Suprapubic skin (tissue), 4 donors: ENCODE results near the gene LUC7L.

Experiments used
- CTCF ChIP-seq, 2 donors: fragments of 200-600 bp in 1 of 2; fragments of 450-650 bp in 1 of 2; sonication (generic) in 1 of 2; IDR thresholded peaks; one replicate each; pipeline ENCODE4 v1.5.1; 2016 to 2019; ENCODE audit warnings: antibody characterized with exemption in 2 of 2, mild to moderate bottlenecking in 1 of 2, moderate library complexity in 1 of 2
- EP300 ChIP-seq: sonication (generic); formaldehyde crosslinking; IDR thresholded peaks from one replicate; pipeline ENCODE4 v1.6.1; 2017; ENCODE audit warnings: antibody characterized with exemption
- POLR2A ChIP-seq, 2 donors: fragments of 450-650 bp; IDR thresholded peaks; one replicate each; pipeline ENCODE4 v1.6.1; 2017; ENCODE audit warnings: antibody characterized with exemption in 2 of 2, mild to moderate bottlenecking in 2 of 2, moderate library complexity in 2 of 2
- POLR2AphosphoS5 ChIP-seq, 3 donors: sonication (generic); formaldehyde crosslinking; IDR thresholded peaks; one replicate each; pipeline ENCODE4 v1.6.1; 2017; ENCODE audit warnings: antibody characterized with exemption in 3 of 3

GRCh38 chr16:272633-273546 lies 43.6 kb upstream of the LUC7L start:
- TF ChIP-seq CTCF (IDR thresholded peaks at IDR 0.05): no peak
- TF ChIP-seq POLR2A (IDR thresholded peaks at IDR 0.05): no peak
- TF ChIP-seq EP300: no peak
- TF ChIP-seq POLR2AphosphoS5 (IDR thresholded peaks at IDR 0.05): no peak
